Upper lobe of left lung (tissue), 6 donors: ENCODE data around the gene CLC. TPM values are rescaled to one million over a fixed set of nuclear protein-coding genes. Genes with fewer than 3 reads are reported as not detected.

ENCODE experiments used
- ATAC-seq, 2 donors: fragments of 200-7000 bp; cut with Tn5 transposase; one replicate each; pipeline ENCODE4 v1.9.1; 2022; ENCODE audit warnings: mild to moderate bottlenecking in 2 of 2, moderate library complexity in 2 of 2; ENCODE audit not compliant: low FRiP score in 2 of 2
- DNase-seq, 2 donors: peaks; one replicate each; pipeline ENCODE4 v3.0.0-alpha.2; 2019 to 2020
- H3K27ac ChIP-seq, 4 donors: fragments of 200-600 bp; sonication (generic); one replicate each; pipeline ENCODE4 v1.5.1; 2016 to 2019
- H3K27me3 ChIP-seq, 4 donors: fragments of 200-600 bp; sonication (generic); one replicate each; pipeline ENCODE4 v1.5.1; 2017 to 2019
- H3K36me3 ChIP-seq, 4 donors: fragments of 200-600 bp; sonication (generic); one replicate each; pipeline ENCODE4 v1.5.1; 2016 to 2019
- H3K4me1 ChIP-seq, 4 donors: fragments of 200-600 bp; sonication (generic); one replicate each; pipeline ENCODE4 v1.5.1; 2018 to 2019
- H3K4me3 ChIP-seq, 4 donors: fragments of 200-600 bp; sonication (generic); one replicate each; pipeline ENCODE4 v1.5.1; 2017 to 2019; ENCODE audit warnings: mild to moderate bottlenecking in 2 of 4, moderate library complexity in 1 of 4
- H3K9me3 ChIP-seq, 4 donors: fragments of 200-600 bp; sonication (generic); one replicate each; pipeline ENCODE4 v1.5.1; 2018 to 2019
- EP300 ChIP-seq, 4 donors: sonication (generic); formaldehyde crosslinking; IDR thresholded peaks; one replicate each; pipeline ENCODE4 v1.5.1; 2017; ENCODE audit warnings: antibody characterized with exemption in 4 of 4, control low read depth in 2 of 4
- POLR2A ChIP-seq, 4 donors: fragments of 450-650 bp; IDR thresholded peaks; one replicate each; pipeline ENCODE4 v1.5.1; 2016 to 2017; ENCODE audit warnings: antibody characterized with exemption in 4 of 4, mild to moderate bottlenecking in 2 of 4
- POLR2AphosphoS5 ChIP-seq, 2 donors: sonication (generic); formaldehyde crosslinking; IDR thresholded peaks; one replicate each; pipeline ENCODE4 v1.5.1; 2017; ENCODE audit warnings: antibody characterized with exemption in 2 of 2
- WGBS, 2 donors: methylation state at CpG; one replicate each; pipeline ENCODE4 v1.1.5; 2017 to 2018; 5-methylcytosine and 5-hydroxymethylcytosine counted together
- total RNA-seq, 6 donors: library from RNA; depleted of rRNA in 4 of 6; stranded (reverse); fragments of >200 nt in 4 of 6; gene quantifications; one replicate each; pipeline versions ENCODE4 v1.1.0 to v1.2.1, GENCODE V29; 2016 to 2021
- TF ChIP-seq, protein P1 (sequence below), 6 experiments: fragments of 450-650 bp in 4 of 6; fragments of 200-600 bp in 2 of 6; sonication (generic) in 2 of 6; IDR thresholded peaks; one replicate each; pipeline ENCODE4 v1.5.1; 2016 to 2019; ENCODE audit warnings: antibody characterized with exemption in 6 of 6
- donor health status: DM: no; HTN: no; CAD: no; lungs with moderate emphysema.
- donor health status: DM: no; HTN: yes; CAD: no; lungs with severe emphysema.

The CLC gene
- total RNA-seq, 6 donors from 2014 or later, result not detected

DNA sequence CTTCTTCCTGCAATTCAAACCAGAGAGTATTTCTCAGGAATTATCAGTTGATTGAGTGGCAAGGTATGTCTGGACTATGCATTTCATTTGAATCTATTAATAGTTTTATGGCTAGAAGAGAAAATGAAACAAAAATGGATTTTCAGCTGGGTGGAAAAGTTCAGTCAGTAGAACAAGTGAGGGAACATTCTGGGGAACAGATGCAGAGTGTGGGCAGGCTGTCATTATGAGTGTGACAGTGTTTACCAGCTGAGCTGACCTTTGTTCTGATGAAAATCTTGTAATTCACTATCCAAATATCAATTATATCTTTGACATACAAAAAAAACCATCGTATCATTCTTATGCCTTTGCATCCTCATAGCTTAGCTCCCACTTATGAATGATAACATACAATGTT lies 2.6 kb upstream of the CLC start:
- no peaks in the 10 kb centered on the region for H3K27me3 ChIP-seq
- no peak for ATAC-seq
- no peak for TF ChIP-seq POLR2A (IDR thresholded peaks at IDR 0.05)
- no peak for TF ChIP-seq POLR2AphosphoS5 (IDR thresholded peaks at IDR 0.05)
- TF ChIP-seq, protein P1, sequence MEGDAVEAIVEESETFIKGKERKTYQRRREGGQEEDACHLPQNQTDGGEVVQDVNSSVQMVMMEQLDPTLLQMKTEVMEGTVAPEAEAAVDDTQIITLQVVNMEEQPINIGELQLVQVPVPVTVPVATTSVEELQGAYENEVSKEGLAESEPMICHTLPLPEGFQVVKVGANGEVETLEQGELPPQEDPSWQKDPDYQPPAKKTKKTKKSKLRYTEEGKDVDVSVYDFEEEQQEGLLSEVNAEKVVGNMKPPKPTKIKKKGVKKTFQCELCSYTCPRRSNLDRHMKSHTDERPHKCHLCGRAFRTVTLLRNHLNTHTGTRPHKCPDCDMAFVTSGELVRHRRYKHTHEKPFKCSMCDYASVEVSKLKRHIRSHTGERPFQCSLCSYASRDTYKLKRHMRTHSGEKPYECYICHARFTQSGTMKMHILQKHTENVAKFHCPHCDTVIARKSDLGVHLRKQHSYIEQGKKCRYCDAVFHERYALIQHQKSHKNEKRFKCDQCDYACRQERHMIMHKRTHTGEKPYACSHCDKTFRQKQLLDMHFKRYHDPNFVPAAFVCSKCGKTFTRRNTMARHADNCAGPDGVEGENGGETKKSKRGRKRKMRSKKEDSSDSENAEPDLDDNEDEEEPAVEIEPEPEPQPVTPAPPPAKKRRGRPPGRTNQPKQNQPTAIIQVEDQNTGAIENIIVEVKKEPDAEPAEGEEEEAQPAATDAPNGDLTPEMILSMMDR (IDR thresholded peaks at IDR 0.05), result no peak
- no peak for TF ChIP-seq EP300 (IDR thresholded peaks at IDR 0.05)
- H3K27ac ChIP-seq, result no peak overlapping the region
- WGBS, 2 donors, result 75 to 81% methylated on average over 1 of the region's 1 CpG
- no peak for DNase-seq
- H3K36me3 ChIP-seq, result no peaks in the 10 kb centered on the region
- no peaks in the 10 kb centered on the region for H3K4me1 ChIP-seq
- H3K4me3 ChIP-seq, result no peak overlapping the region
- no peaks in the 10 kb centered on the region for H3K9me3 ChIP-seq

DNA sequence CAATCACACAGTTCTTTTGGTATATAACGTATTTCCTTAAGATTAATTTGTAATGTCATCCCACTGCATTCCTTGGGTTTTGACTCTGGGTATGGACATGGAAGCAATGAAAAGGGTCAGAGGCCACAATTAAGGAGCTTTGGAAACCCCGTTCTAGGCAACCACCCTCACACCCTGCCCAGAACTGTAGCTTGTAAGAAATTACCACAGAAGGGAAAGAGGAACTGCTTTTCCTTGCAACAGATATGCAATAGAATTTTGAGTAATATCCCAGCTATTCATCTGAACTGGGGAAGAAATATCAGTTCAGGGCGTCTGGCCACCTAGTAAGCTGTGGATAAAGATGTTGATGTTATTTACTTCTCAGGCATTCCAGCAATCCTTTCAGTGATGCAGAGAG lies 985 bp upstream of the CLC start:
- Histone ChIP-seq H3K27ac (no peak overlapping the region), H3K4me3 (no peak overlapping the region), H3K36me3 (no peaks in the 10 kb centered on the region), H3K4me1 (no peaks in the 10 kb centered on the region), H3K27me3 (no peaks in the 10 kb centered on the region), H3K9me3 (no peaks in the 10 kb centered on the region)
- no peak for TF ChIP-seq POLR2AphosphoS5 (IDR thresholded peaks at IDR 0.05)
- TF ChIP-seq, protein P1 (IDR thresholded peaks at IDR 0.05), result no peak
- TF ChIP-seq POLR2A (IDR thresholded peaks at IDR 0.05), result no peak
- TF ChIP-seq EP300 (IDR thresholded peaks at IDR 0.05), result no peak
- peak in 1 of 2 donors; percentile 39 for ATAC-seq
- 52 to 59% methylated on average over 3 of the region's 3 CpGs for WGBS, 2 donors
- no peak for DNase-seq

DNA sequence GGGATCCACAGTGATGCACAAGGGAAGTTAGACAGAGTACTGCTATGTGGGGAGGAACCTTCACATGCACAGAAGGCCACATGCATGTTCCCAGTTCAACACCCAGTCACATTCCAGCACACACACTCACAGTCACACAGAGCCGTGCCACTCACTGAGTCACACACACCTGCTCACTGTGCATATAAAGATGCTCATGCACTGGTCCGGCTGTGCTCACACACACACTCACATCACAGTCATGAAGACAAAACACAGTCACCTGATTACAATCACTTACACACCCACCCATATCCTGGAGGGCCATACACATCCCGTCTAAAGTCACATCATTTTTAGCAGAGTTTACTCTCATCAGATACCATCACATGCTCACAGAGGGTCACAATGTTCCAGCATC lies 478 bp downstream of the CLC start:
- TF ChIP-seq EP300 (IDR thresholded peaks at IDR 0.05) (no peak), POLR2A (IDR thresholded peaks at IDR 0.05) (no peak), POLR2AphosphoS5 (IDR thresholded peaks at IDR 0.05) (no peak)
- TF ChIP-seq, protein P1 (IDR thresholded peaks at IDR 0.05), result no peak
- H3K27me3 ChIP-seq, result no peaks in the 10 kb centered on the region
- ATAC-seq, result no peak
- H3K27ac ChIP-seq, result no peak overlapping the region
- no peaks in the 10 kb centered on the region for H3K9me3 ChIP-seq
- no peak for DNase-seq
- H3K4me1 ChIP-seq, result no peaks in the 10 kb centered on the region
- no peak overlapping the region for H3K4me3 ChIP-seq
- WGBS, 2 donors, result 61 to 69% methylated on average over 3 of the region's 3 CpGs
- no peaks in the 10 kb centered on the region for H3K36me3 ChIP-seq

DNA sequence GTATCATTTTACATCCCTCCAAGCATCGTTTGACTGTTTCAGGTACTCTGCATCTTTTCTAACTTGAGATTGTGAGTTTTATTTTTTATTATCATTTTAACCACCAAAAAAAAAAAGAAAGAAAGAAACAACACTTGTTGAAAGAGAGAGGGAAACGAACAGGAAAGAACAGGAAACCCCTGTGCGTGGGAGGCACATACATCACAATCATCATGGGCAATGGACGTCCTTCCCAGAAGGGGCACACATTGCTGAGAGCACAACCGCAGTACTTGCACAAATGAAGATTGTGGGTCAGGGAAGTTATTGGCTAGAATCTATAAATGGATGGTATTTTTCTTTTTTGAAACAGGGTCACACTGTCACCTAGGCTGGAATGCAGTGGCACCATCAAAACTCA lies 1.7 kb downstream of the CLC start:
- Histone ChIP-seq H3K27me3 (no peaks in the 10 kb centered on the region), H3K9me3 (no peaks in the 10 kb centered on the region), H3K4me3 (no peak overlapping the region), H3K36me3 (no peaks in the 10 kb centered on the region), H3K27ac (no peak overlapping the region), H3K4me1 (no peaks in the 10 kb centered on the region)
- DNase-seq, result no peak
- TF ChIP-seq POLR2AphosphoS5 (IDR thresholded peaks at IDR 0.05) (no peak), POLR2A (IDR thresholded peaks at IDR 0.05) (no peak), EP300 (IDR thresholded peaks at IDR 0.05) (no peak)
- TF ChIP-seq, protein P1 (IDR thresholded peaks at IDR 0.05), result no peak
- no peak for ATAC-seq
- 67 to 70% methylated on average over 5 of the region's 5 CpGs for WGBS, 2 donors

DNA sequence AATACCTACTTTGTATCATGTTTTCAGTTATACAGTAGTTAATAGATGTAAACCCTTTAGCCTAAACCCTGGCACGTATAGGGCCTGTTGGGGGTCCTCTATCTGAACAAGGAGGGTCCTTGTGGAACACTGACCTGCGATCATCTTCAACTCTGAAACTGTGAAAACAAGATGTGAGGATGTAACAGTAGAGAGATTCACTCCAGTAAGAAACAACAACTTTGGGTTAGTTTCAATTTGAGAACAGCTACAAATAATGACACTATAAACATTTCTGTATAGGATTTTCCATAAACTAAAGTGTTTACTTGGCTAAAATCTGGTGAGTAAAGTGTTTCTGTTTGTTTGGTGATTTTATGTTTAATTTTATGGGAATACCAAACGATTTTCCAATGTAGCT lies 2.1 kb downstream of the CLC start:
- no peak for ATAC-seq
- Histone ChIP-seq H3K9me3 (no peaks in the 10 kb centered on the region), H3K36me3 (no peaks in the 10 kb centered on the region), H3K4me3 (no peak overlapping the region), H3K27me3 (no peaks in the 10 kb centered on the region), H3K27ac (no peak overlapping the region), H3K4me1 (no peaks in the 10 kb centered on the region)
- DNase-seq, result no peak
- TF ChIP-seq POLR2A (IDR thresholded peaks at IDR 0.05), result no peak
- no peak for TF ChIP-seq POLR2AphosphoS5 (IDR thresholded peaks at IDR 0.05)
- no peak for TF ChIP-seq EP300 (IDR thresholded peaks at IDR 0.05)
- TF ChIP-seq, protein P1 (IDR thresholded peaks at IDR 0.05), result no peak
- WGBS, 2 donors, result 55 to 65% methylated on average over 3 of the region's 3 CpGs
